Esophagus squamous epithelium (tissue), 5 donors: Measurements from ENCODE around the gene SPSB1. TPM values are rescaled to one million over a fixed set of nuclear protein-coding genes. Genes with fewer than 3 reads are reported as not detected.

Experiments
- DNase-seq: peaks from one replicate; lab custom pipeline; 2025; lab: John Stamatoyannopoulos, UW
- H3K27ac ChIP-seq, 4 donors: fragments of 200-600 bp; sonication (generic); one replicate each; pipeline ENCODE4 v1.5.1; 2016 to 2019; ENCODE audit warnings: mild to moderate bottlenecking in 1 of 4
- H3K27me3 ChIP-seq, 4 donors: fragments of 200-600 bp; sonication (generic); 1 replicate in 3 of 4; 2 replicates in 1 of 4; pipeline versions ENCODE4 v1.5.1 to v1.6.0; 2017 to 2021; ENCODE audit warnings: antibody characterized with exemption in 1 of 4
- H3K36me3 ChIP-seq, 3 donors: fragments of 200-600 bp; sonication (generic); one replicate each; pipeline ENCODE4 v1.5.1; 2016 to 2019
- H3K4me1 ChIP-seq, 3 donors: fragments of 200-600 bp; sonication (generic); one replicate each; pipeline ENCODE4 v1.5.1; 2017 to 2019
- H3K4me3 ChIP-seq, 4 donors: fragments of 200-600 bp; sonication (generic); 1 replicate in 3 of 4; 2 replicates in 1 of 4; pipeline ENCODE4 v1.5.1; 2016 to 2019; ENCODE audit warnings: mild to moderate bottlenecking in 2 of 4, moderate library complexity in 1 of 4
- H3K9me3 ChIP-seq, 3 donors: fragments of 200-600 bp; sonication (generic); one replicate each; pipeline ENCODE4 v1.5.1; 2016 to 2019
- POLR2A ChIP-seq, 4 donors: fragments of 450-650 bp; IDR thresholded peaks; one replicate each; pipeline ENCODE4 v1.6.1; 2017; ENCODE audit warnings: antibody characterized with exemption in 4 of 4, mild to moderate bottlenecking in 4 of 4, moderate library complexity in 3 of 4
- WGBS, 2 donors: methylation state at CpG; one replicate each; pipeline ENCODE4 v1.1.5; 2018; 5-methylcytosine and 5-hydroxymethylcytosine counted together
- intact Hi-C: fragments of 100-400 bp; cut with DNase I; formaldehyde crosslinking; loops from one replicate; pipeline ENCODE4 v1.15.0; 2022
- total RNA-seq, 4 donors: library from RNA; depleted of rRNA; stranded (reverse); fragments of >200 nt; gene quantifications; one replicate each; pipeline ENCODE4 v1.1.0, GENCODE V29; 2016
- TF ChIP-seq, protein P1 (sequence below), 6 experiments: fragments of 450-650 bp in 4 of 6; fragments of 200-600 bp in 2 of 6; sonication (generic) in 2 of 6; IDR thresholded peaks; one replicate each; pipeline ENCODE4 v1.5.1; 2016 to 2019; ENCODE audit warnings: antibody characterized with exemption in 6 of 6, mild to moderate bottlenecking in 4 of 6, moderate library complexity in 4 of 6
- donor health status: DM: yes; HTN: yes; CAD: no.

The SPSB1 gene
- total RNA-seq, 4 donors from 2014 or later, result 15.2 to 35.5 (median 25.2) TPM

DNA sequence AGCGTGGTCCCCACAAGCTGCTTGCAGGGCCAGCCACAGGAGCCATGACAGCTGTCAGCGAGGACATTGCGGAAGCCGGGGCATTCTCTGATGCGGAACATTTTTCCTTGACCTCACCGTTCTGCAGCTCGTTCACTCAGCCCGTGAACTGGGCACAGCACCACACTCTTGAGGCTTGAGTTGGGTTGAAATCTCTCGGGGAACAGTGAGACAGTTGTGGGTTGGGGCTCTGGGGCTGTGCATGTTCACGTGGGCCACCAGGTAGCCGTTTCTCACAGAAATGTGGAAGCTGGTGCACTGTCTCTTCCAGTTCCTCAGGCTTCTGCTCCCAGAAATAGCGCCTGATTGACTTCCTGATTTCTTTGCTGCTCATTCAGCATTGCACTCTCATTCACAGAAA, 69.8 kb downstream of the SPSB1 start:
- Histone ChIP-seq H3K9me3 (no peaks in the 10 kb centered on the region), H3K36me3 (peaks cover 9 to 67% (median 11%) of the 10 kb centered on the region in 3 donors), H3K4me1 (peaks cover 6 to 72% (median 24%) of the 10 kb centered on the region in 3 donors), H3K27me3 (no peaks in the 10 kb centered on the region), H3K4me3 (no peak overlapping the region), H3K27ac (peak overlapping the region in 2 of 4 donors; percentile 48 to 62)
- intact Hi-C loops, result no loop called here
- TF ChIP-seq, protein P1, sequence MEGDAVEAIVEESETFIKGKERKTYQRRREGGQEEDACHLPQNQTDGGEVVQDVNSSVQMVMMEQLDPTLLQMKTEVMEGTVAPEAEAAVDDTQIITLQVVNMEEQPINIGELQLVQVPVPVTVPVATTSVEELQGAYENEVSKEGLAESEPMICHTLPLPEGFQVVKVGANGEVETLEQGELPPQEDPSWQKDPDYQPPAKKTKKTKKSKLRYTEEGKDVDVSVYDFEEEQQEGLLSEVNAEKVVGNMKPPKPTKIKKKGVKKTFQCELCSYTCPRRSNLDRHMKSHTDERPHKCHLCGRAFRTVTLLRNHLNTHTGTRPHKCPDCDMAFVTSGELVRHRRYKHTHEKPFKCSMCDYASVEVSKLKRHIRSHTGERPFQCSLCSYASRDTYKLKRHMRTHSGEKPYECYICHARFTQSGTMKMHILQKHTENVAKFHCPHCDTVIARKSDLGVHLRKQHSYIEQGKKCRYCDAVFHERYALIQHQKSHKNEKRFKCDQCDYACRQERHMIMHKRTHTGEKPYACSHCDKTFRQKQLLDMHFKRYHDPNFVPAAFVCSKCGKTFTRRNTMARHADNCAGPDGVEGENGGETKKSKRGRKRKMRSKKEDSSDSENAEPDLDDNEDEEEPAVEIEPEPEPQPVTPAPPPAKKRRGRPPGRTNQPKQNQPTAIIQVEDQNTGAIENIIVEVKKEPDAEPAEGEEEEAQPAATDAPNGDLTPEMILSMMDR (IDR thresholded peaks at IDR 0.05), result no peak
- no peak for TF ChIP-seq POLR2A (IDR thresholded peaks at IDR 0.05)
- 79 to 90% methylated on average over 11 to 12 of the region's 12 CpGs for WGBS, 2 donors
- no peak for DNase-seq

DNA sequence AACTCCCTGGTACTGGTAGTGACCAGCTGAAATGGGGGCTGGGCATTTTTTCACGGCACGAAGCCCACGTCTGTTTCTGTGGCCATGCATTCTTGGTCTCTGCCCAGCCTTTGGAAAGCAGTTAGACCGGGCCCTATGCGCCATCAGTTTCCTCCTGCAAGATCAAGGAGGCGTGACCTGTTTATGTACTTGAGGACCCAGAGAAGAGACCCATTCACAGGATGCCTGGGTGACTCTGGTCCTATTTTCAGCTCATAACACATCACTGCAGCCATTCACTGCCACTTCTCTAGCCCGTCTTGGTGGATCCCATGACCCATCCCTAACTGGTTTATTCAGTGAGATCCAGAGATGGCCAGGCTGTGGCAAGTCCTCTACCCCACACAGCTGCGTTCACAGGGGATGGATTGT, 70.4 kb downstream of the SPSB1 start:
- H3K4me3 ChIP-seq, result no peak overlapping the region
- H3K27ac ChIP-seq, result peak overlapping the region in 3 of 4 donors; percentile 27 to 63 (median 48)
- H3K36me3 ChIP-seq, result peaks cover 7 to 67% (median 8%) of the 10 kb centered on the region in 3 donors
- intact Hi-C loops, result no loop called here
- H3K9me3 ChIP-seq, result no peaks in the 10 kb centered on the region
- TF ChIP-seq, protein P1 (IDR thresholded peaks at IDR 0.05), result no peak
- no peak for TF ChIP-seq POLR2A (IDR thresholded peaks at IDR 0.05)
- H3K4me1 ChIP-seq, result peaks cover 7 to 72% (median 24%) of the 10 kb centered on the region in 3 donors
- WGBS, 2 donors, result 71 to 87% methylated on average over 8 of the region's 8 CpGs
- DNase-seq, result no peak
- no peaks in the 10 kb centered on the region for H3K27me3 ChIP-seq

DNA sequence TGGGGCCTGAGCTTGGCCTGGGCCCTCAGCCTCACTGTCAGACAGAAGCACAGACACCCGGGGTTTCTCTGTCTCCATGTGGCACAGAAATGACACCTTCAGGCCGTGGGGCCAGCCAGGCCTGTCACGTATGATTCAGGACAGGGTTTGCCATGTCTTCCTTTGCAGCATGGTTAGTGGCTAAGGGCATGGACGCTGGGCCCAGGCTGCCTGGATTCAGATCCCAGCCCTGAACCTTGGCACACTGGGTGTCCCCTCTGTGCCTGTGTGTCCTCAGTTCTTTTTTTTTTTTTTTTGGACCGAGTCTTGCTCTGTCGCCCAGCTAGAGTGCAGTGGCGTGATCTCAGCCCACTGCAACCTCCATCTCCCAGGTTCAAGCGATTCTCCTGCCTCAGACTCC, 73.6 kb downstream of the SPSB1 start:
- Histone ChIP-seq H3K4me3 (no peak overlapping the region), H3K4me1 (peaks cover 21 to 90% (median 46%) of the 10 kb centered on the region in 3 donors), H3K27ac (peak overlapping the region in 3 of 4 donors; percentile 47 to 68 (median 49)), H3K36me3 (peaks cover 7 to 45% (median 10%) of the 10 kb centered on the region in 3 donors), H3K27me3 (no peaks in the 10 kb centered on the region), H3K9me3 (no peaks in the 10 kb centered on the region)
- WGBS, 2 donors, result 88 to 100% methylated on average over 5 of the region's 8 CpGs
- no peak for DNase-seq
- TF ChIP-seq, protein P1 (IDR thresholded peaks at IDR 0.05), result no peak
- TF ChIP-seq POLR2A (IDR thresholded peaks at IDR 0.05), result no peak
- intact Hi-C loops, result no loop called here

DNA sequence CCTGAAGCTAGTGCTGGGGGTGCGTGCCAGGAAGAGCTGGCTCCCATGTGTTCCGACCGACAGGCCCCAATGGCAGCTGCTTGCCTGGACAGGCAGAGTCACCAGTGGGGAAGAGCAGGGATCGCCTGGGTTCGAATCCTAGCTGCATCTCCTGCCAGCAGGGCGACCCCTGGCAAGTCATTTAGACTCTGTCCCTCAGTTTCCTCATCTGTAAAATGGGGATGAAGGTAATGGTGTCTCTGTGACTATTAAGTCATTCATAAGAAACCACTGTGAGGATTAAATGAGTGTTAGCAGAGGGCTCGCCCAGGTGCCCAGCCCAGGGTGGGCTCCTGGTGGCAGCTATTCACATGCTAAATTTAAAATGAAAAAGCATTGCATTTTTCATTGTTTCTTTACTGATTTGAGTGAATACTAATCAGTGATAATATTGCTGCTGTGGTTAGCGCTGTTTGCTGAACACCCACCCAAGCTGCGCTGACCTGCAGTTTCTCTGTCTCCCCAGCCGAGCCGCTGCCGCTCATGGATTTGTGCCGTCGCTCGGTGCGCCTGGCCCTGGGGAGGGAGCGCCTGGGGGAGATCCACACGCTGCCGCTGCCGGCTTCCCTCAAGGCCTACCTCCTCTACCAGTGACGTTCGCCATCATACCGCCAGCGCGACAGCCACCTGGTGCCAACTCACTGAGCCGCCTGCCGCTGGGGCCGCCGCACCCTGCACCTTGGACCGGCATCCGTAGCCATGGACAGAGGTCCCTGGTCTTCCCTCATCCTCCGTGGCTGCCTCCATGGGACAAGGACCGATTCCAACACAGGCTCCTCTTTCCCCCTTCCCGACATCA, 74.5 kb downstream of the SPSB1 start:
- WGBS, 2 donors, result 89 to 96% methylated on average over 15 to 32 of the region's 34 CpGs

More for the DNA sequence above, 74.5 kb downstream of the SPSB1 start:
- DNase-seq, result no peak
- Histone ChIP-seq H3K27ac (peak overlapping the region in 3 of 4 donors; percentile 47 to 89 (median 68)), H3K36me3 (peaks cover 7 to 37% (median 10%) of the 10 kb centered on the region in 3 donors), H3K4me3 (no peak overlapping the region), H3K9me3 (no peaks in the 10 kb centered on the region), H3K4me1 (peaks cover 21 to 90% (median 48%) of the 10 kb centered on the region in 3 donors), H3K27me3 (no peaks in the 10 kb centered on the region)
- TF ChIP-seq, protein P1 (IDR thresholded peaks at IDR 0.05), result no peak
- no peak for TF ChIP-seq POLR2A (IDR thresholded peaks at IDR 0.05)
- intact Hi-C loops, result no loop called here
